Measurements from ENCODE around the gene SERPINB2. TPM values are rescaled to one million over a fixed set of nuclear protein-coding genes. Genes with fewer than 3 reads are reported as not detected.

Gene SERPINB2
- polyA plus RNA-seq, 1 donor (not counting 4 experiments of a cell fraction or from before 2014, with no cell fraction given), result 733 TPM

- DNase-seq (ENCODE audit: low read depth, low spot score), result peak; percentile 28
- TF ChIP-seq EZH2 (IDR thresholded peaks at IDR 0.05; ENCODE audit: low read length), result no peak
- TF ChIP-seq, protein P1, sequence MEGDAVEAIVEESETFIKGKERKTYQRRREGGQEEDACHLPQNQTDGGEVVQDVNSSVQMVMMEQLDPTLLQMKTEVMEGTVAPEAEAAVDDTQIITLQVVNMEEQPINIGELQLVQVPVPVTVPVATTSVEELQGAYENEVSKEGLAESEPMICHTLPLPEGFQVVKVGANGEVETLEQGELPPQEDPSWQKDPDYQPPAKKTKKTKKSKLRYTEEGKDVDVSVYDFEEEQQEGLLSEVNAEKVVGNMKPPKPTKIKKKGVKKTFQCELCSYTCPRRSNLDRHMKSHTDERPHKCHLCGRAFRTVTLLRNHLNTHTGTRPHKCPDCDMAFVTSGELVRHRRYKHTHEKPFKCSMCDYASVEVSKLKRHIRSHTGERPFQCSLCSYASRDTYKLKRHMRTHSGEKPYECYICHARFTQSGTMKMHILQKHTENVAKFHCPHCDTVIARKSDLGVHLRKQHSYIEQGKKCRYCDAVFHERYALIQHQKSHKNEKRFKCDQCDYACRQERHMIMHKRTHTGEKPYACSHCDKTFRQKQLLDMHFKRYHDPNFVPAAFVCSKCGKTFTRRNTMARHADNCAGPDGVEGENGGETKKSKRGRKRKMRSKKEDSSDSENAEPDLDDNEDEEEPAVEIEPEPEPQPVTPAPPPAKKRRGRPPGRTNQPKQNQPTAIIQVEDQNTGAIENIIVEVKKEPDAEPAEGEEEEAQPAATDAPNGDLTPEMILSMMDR (optimal IDR thresholded peaks at IDR 0.05 in 1 of 3, IDR thresholded peaks at IDR 0.05 in 1 of 3, conservative IDR thresholded peaks at IDR 0.05 in 1 of 3; ENCODE audit: extremely low read depth in 1 of 3, insufficient read depth in 2 of 3, low read length in 3 of 3), result no peak
- Histone ChIP-seq H3K9me3 (ENCODE audit: control insufficient read depth, low read depth, low read length) (no peaks in the 10 kb centered on the region), H4K20me1 (ENCODE audit: control insufficient read depth, extremely low read depth, insufficient read depth, low read length) (no peaks in the 10 kb centered on the region), H2AFZ (ENCODE audit: control insufficient read depth, low read length) (no peak overlapping the region), H3K9ac (ENCODE audit: control insufficient read depth, extremely low read depth, insufficient read depth, low read length) (no peak overlapping the region), H3K27me3 (ENCODE audit: control insufficient read depth, extremely low read depth, insufficient read depth, low read length) (no peaks in the 10 kb centered on the region), H3K36me3 (ENCODE audit: control insufficient read depth in 2 of 2, extremely low read depth in 1 of 2, insufficient read depth in 2 of 2, low read length in 2 of 2) (peaks cover 33 to 61% of the 10 kb centered on the region in 2 experiments), H3K4me2 (ENCODE audit: control insufficient read depth, extremely low read depth, insufficient read depth, low read depth, low read length) (no peak overlapping the region), H3K79me2 (ENCODE audit: control insufficient read depth, insufficient read depth, low read length) (peaks cover 14% of the 10 kb centered on the region), H3K4me1 (ENCODE audit: control insufficient read depth, extremely low read depth, insufficient read depth, low read length) (peaks cover 18% of the 10 kb centered on the region), H3K4me3 (ENCODE audit: control insufficient read depth in 2 of 3, extremely low read depth in 1 of 3, insufficient read depth in 2 of 3, low read depth in 1 of 3, low read length in 3 of 3) (no peak overlapping the region), H3K9me1 (ENCODE audit: control insufficient read depth, extremely low read depth, insufficient read depth, low read length) (no peaks in the 10 kb centered on the region), H3K27ac (ENCODE audit: control insufficient read depth, insufficient read depth, low read length) (no peak overlapping the region)
- dilution Hi-C loops (cut with MboI; ENCODE audit: extremely low pct_ligation_motif_present, low sequenced_read_pairs), result no loop called here
- no peak for FAIRE-seq
Measured at GRCh38 chr18:63894106-63894772, 6.7 kb downstream of the SERPINB2 start.

DNA sequence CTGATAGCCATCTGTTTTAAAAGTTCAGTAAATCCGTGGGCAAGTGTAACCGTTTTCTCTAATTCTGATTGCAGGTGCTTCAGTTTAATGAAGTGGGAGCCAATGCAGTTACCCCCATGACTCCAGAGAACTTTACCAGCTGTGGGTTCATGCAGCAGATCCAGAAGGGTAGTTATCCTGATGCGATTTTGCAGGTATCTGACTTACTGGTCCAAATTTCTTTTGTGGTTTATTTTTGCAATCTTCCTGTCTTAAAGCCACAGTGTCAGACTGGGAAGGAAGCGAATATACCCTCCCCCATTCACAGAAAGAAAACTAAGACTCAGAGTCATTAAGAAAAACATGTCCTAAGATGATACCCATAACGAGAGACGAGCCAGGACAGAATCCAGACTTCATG, 7.7 kb downstream of the SERPINB2 start:
- no peak overlapping the region for H3K27ac ChIP-seq (ENCODE audit: control insufficient read depth, insufficient read depth, low read length)
- peak; percentile 39 for FAIRE-seq
- DNase-seq (ENCODE audit: low read depth, low spot score), result no peak
- dilution Hi-C loops (cut with MboI; ENCODE audit: extremely low pct_ligation_motif_present, low sequenced_read_pairs), result no loop called here
- no peak overlapping the region for H2AFZ ChIP-seq (ENCODE audit: control insufficient read depth, low read length)
- no peaks in the 10 kb centered on the region for H3K9me1 ChIP-seq (ENCODE audit: control insufficient read depth, extremely low read depth, insufficient read depth, low read length)
- H4K20me1 ChIP-seq (ENCODE audit: control insufficient read depth, extremely low read depth, insufficient read depth, low read length), result no peaks in the 10 kb centered on the region
- no peak overlapping the region for H3K9ac ChIP-seq (ENCODE audit: control insufficient read depth, extremely low read depth, insufficient read depth, low read length)
- peaks cover 10% of the 10 kb centered on the region for H3K79me2 ChIP-seq (ENCODE audit: control insufficient read depth, insufficient read depth, low read length)
- TF ChIP-seq EZH2 (IDR thresholded peaks at IDR 0.05; ENCODE audit: low read length), result no peak
- TF ChIP-seq, protein P1 (optimal IDR thresholded peaks at IDR 0.05 in 1 of 3, IDR thresholded peaks at IDR 0.05 in 1 of 3, conservative IDR thresholded peaks at IDR 0.05 in 1 of 3; ENCODE audit: extremely low read depth in 1 of 3, insufficient read depth in 2 of 3, low read length in 3 of 3), result no peak
- H3K27me3 ChIP-seq (ENCODE audit: control insufficient read depth, extremely low read depth, insufficient read depth, low read length), result no peaks in the 10 kb centered on the region
- H3K4me3 ChIP-seq (ENCODE audit: control insufficient read depth in 2 of 3, extremely low read depth in 1 of 3, insufficient read depth in 2 of 3, low read depth in 1 of 3, low read length in 3 of 3), result no peak overlapping the region
- H3K9me3 ChIP-seq (ENCODE audit: control insufficient read depth, low read depth, low read length), result no peaks in the 10 kb centered on the region
- H3K4me1 ChIP-seq (ENCODE audit: control insufficient read depth, extremely low read depth, insufficient read depth, low read length), result peaks cover 12% of the 10 kb centered on the region
- peaks cover 31 to 60% of the 10 kb centered on the region in 2 experiments for H3K36me3 ChIP-seq (ENCODE audit: control insufficient read depth in 2 of 2, extremely low read depth in 1 of 2, insufficient read depth in 2 of 2, low read length in 2 of 2)
- H3K4me2 ChIP-seq (ENCODE audit: control insufficient read depth, extremely low read depth, insufficient read depth, low read depth, low read length), result no peak overlapping the region
